Spleen (tissue), 7 donors: ENCODE data around the gene FZD2.

Experiments
- POLR2A ChIP-seq, 3 donors: fragments of 450-650 bp; IDR thresholded peaks; one replicate each; pipeline ENCODE4 v1.5.1; 2017; ENCODE audit warnings: antibody characterized with exemption in 3 of 3, mild to moderate bottlenecking in 1 of 3
- TF ChIP-seq, protein P1 (sequence below), 11 experiments: fragments of 200-600 bp in 7 of 11; fragments of 450-650 bp in 4 of 11; sonication (generic) in 4 of 11; IDR thresholded peaks in 8 of 11; conservative IDR thresholded peaks in 3 of 11; 1 replicate in 7 of 11; 2 replicates in 4 of 11; pipeline versions ENCODE4 v1.4.0 to v1.8.0; 2016 to 2021; ENCODE audit warnings: antibody characterized with exemption in 11 of 11, inconsistent platforms in 4 of 11, mild to moderate bottlenecking in 1 of 11
- donor health status: DM: no; HTN: no; CAD: no; lungs with moderate emphysema.
- donor health status: DM: no; HTN: no; CAD: no.
- donor health status: DM: no; HTN: no; CAD: no.

DNA sequence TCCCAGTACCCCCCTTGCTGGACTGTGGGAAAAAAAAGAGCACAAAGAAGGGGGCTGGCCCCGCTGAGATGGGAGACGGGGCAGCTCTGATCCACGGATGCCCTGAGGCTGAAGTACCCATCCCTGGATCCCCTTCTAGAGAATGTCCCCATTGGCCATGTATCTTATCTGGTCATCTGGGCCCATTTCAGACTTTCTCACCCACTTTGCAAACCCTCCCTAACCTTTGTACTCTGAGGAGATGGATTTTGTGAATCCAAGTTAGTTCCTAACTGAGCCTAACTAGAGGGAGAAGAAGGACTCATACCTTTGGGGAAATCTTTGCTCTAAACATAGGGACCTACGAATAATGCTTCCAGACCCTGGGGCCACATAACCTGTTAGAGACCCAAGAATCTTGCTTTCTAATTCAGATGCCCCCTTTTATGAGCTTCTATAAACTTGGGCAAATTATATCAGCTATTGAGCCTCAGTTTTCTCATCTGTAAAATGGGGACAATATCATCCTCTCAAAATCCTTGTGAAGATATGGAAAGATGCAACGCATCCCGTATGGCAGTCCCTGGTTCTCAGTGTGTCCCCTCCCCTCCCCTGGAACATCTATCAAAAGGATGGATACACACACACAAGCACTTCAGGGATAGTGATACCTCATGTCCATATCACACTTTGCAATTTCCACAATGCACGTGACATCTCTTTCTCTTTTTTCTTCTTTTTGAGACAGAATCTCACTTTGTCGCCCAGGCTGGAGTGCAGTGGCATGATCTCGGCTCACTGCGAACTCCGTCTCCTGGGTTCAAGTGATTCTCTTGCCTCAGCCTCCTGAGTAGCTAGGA lies 16.8 kb upstream of the FZD2 start:
- TF ChIP-seq POLR2A (IDR thresholded peaks at IDR 0.05) = no peak
- TF ChIP-seq, protein P1, sequence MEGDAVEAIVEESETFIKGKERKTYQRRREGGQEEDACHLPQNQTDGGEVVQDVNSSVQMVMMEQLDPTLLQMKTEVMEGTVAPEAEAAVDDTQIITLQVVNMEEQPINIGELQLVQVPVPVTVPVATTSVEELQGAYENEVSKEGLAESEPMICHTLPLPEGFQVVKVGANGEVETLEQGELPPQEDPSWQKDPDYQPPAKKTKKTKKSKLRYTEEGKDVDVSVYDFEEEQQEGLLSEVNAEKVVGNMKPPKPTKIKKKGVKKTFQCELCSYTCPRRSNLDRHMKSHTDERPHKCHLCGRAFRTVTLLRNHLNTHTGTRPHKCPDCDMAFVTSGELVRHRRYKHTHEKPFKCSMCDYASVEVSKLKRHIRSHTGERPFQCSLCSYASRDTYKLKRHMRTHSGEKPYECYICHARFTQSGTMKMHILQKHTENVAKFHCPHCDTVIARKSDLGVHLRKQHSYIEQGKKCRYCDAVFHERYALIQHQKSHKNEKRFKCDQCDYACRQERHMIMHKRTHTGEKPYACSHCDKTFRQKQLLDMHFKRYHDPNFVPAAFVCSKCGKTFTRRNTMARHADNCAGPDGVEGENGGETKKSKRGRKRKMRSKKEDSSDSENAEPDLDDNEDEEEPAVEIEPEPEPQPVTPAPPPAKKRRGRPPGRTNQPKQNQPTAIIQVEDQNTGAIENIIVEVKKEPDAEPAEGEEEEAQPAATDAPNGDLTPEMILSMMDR (IDR thresholded peaks at IDR 0.05 in 8 of 11, conservative IDR thresholded peaks at IDR 0.05 in 3 of 11) = no peak
